Activated CD4-positive, alpha-beta T cell treated with anti-CD3 and anti-CD28 coated beads, Interleukin-2, amount 50 U/mL, for 4 hours (primary cell): ENCODE results near the gene MICAL2.

Source experiments
- DNase-seq, 2 experiments: peaks; one replicate each; pipeline ENCODE4 v3.0.0-alpha.2; 2020

MICAL2 gene, protein sequence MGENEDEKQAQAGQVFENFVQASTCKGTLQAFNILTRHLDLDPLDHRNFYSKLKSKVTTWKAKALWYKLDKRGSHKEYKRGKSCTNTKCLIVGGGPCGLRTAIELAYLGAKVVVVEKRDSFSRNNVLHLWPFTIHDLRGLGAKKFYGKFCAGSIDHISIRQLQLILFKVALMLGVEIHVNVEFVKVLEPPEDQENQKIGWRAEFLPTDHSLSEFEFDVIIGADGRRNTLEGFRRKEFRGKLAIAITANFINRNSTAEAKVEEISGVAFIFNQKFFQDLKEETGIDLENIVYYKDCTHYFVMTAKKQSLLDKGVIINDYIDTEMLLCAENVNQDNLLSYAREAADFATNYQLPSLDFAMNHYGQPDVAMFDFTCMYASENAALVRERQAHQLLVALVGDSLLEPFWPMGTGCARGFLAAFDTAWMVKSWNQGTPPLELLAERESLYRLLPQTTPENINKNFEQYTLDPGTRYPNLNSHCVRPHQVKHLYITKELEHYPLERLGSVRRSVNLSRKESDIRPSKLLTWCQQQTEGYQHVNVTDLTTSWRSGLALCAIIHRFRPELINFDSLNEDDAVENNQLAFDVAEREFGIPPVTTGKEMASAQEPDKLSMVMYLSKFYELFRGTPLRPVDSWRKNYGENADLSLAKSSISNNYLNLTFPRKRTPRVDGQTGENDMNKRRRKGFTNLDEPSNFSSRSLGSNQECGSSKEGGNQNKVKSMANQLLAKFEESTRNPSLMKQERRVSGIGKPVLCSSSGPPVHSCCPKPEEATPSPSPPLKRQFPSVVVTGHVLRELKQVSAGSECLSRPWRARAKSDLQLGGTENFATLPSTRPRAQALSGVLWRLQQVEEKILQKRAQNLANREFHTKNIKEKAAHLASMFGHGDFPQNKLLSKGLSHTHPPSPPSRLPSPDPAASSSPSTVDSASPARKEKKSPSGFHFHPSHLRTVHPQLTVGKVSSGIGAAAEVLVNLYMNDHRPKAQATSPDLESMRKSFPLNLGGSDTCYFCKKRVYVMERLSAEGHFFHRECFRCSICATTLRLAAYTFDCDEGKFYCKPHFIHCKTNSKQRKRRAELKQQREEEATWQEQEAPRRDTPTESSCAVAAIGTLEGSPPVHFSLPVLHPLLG

DNA sequence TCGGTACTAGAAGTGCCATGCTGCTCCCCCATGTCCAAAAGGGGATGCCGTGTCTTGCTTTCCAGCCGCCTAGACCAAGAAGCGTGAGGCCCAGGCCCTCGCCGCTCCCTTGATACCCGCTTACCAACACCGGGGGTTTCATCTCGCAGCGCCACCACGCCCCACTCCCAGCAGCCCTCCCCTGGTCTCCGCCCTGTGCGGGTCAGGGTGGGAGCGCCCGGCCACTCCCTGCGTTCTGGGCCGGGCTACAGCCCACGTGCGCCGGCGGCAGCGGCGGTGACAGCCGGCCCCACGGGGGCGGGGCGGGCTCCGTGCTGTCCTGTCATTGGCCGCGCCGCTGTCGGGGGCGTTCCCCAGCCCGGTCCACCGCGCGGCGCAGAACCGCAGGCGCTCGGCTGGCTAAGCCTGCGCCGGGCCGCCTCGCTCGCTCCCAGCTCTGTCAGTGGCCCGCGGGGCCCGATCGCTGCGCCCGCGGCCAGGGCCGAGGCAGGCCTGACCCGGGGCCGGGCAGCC is at the start of gene MICAL2:
Gene MICAL2, plus strand, starts transcription at position 390 of the 513 bp plus-strand sequence. CDS start 51,566 bp downstream, outside the sequence.
- DNase-seq, result peak; percentile 69 to 72

DNA sequence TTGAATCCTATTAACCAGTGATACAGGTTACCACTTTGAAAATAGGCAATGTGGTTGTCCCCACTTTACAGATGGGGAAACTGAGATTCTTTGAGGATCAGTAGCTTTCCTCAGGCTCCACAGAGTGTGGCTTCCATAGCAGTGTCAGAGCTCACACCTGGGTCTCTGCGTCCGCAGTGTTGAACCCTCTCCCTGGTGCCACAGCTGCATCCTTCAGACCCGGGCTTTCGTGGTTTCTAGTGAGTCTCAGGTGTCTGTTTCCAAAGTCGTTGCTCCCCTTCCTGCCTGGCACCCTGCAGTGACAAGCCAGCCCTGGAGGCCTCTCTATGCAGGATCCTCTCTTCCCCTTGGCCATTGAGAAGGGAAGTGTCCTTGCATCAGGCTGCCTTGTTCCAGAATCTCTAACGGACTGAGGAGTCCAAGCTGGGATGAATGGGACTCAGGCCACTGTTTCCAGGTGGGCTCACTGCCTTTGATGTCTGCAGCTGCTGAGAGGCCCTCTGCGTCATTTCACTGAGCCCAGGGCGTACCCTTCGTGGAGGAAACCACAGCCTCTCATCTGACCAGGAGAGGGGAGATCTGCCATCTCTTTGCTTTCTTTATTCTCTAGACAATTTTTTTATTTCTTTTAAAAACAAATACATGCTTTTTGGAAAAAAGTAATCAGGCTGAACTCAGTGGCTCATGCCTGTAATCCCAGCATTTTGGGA is 48.4 kb upstream of the MICAL2 start:
- DNase-seq, result no peak

DNA sequence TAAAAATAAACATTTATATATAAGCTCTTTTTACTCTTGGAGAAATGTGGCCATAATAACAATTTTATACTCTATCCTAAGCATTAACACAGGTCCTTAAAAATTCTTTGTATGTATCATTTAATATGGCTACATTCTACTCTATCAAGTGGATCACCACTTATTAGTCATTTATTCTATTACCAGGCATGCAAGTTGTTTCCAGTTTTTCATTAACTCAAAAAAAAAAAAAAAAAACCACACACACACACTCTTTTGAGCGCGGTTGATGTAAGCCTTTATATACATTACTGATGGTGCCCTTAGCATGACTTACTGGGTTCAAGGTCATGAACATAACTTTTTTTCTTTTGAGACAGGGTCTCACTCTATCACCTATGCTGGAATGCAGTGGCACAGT is 47.1 kb upstream of the MICAL2 start:
- no peak for DNase-seq

DNA sequence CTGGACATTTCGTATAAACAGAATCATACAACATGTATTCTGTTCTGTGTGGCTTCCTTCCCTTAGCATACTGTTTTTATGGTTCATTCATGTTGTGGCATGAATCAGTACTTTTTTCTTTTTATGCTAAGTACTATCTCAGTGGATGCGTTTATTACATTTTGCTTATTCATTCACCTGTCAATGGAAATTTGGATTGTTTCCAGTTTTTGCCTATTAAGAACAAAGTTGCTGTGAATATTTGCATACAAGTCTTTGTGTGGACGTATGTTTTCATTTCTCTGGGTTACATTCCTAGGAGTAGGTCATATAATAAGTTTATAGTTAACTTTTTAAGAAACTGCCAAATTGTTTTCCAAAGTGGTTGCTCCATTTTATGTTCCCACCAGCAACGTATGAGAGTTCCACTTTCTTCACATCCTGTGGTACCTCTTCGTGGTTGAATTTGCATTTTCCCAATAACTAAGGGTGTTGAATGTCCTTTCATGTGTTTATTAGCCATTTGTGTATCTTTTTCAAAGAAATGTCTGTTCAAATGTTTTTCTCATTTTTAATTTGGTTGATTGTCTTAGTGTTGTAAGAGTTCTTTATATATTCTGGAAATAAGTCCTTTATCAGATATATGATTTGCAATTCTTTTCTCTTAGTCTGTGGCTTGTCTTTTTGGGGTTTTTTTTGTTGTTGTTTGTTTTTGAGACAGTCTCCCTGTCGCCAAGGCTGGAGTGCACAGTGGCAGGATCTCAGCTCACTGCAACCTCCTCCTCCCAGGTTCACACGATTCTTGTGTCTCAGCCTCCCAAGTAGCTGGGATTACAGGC is 46.0 kb upstream of the MICAL2 start:
- DNase-seq, result no peak

DNA sequence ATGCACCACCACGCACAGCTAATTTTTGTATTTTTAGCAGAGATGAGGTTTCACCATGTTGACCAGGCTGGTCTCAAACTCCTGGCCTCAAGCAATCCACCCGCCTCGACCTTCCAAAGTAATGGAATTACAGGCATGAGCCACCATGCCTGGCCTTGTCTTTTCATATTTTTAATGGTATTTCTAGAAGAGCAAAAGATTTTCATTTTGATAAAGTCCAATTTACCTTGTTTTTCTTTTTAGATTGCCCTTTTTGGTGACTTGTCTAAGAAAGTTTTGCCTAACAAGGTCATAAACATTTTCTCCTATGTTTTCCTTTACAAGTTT is 45.5 kb upstream of the MICAL2 start:
- DNase-seq, result no peak

DNA sequence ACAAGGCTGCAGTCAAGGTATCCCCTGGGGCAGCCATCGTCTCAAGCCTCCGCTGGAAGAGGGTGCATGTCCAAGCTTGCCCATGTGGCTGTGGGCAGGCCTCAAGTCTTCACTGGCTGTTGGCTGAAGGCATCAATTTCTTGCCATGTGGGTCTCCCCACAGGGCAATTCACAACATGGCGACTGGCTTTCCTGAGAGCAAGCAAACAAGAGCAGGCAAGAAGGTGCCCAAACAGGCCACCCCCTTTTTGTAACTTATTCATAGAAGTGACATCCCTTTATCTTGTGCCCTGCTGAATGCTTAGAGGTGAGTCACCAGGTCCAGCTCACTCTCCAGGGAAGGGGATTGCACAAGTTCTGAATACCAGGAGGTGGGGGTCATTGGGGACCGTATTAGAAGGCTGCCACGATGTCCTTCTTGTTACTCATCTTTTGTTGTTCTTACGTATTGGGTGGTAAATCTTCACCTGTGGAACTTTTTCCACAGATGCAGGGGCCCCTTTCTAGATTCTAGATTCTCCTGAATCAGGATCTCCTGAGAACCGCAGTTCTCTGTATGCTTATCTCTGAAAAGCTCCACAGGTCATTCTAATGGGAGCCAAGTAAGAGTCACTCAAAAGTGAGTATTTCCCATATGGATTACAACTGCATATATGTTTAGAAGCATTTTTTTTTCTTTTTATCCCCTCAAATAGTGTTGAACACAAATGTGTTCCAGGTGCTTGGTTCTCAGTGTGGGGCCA is 44.2 kb upstream of the MICAL2 start:
- DNase-seq, result no peak

DNA sequence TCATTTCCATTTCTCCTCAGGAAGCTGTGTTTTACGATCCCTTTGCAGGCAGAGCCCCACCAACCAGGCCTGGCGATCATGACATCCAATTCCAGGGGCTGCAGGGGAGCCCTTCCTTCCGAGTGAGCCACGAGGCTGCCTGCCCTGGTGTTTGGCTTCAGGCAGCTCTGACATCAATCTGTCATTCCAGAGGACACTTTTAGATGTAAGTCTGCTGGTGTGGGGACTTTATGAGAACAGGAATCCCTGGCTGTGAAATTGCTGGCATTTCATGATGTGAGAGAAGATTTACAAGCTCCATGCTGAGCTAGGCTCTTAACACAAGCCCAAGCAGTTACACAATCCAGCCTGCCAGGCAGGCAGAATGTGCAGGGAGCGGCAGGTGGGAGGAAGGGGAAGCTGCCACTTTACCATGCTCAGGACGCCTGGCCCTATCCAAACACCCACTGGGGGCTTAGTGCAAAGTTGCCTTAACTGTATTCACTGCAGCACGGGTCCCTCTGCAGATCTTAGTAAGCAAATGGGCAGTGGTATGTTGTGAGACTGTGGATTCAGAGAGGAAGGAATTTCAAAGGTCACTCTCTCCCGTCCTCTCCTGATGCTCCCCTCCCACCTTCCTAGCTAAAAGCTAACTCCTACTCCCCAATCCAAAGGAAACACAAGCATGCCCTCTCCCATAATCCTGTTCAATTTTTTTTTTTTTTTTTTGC is 43.4 kb upstream of the MICAL2 start:
- DNase-seq, result no peak

DNA sequence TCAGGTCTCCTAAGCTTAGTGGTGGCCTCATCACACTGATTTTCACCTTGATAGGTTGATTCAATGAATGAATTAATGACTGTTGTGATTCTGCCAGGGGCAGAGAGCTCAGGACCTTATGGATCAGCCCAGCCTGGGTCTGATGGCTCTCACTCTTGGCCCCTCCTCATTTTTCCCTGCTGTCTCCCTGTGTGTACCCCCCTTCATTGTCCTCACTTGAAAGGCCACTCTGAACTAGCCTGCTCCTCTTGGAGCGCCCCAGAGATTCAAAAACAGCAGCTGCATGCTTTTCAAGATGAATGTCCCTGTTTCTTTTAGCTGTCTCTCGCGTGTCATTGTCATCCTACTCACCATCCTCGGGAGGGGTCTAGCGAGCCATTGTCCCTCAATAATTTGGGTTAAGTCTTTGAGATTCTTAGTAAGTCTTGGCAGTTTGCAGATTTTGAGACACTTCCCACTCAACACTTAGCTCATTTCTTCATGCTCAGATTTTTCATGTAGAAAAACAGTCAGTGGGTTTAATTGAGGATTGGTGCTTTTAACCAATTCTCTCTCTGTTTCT is 42.5 kb upstream of the MICAL2 start:
- no peak for DNase-seq

DNA sequence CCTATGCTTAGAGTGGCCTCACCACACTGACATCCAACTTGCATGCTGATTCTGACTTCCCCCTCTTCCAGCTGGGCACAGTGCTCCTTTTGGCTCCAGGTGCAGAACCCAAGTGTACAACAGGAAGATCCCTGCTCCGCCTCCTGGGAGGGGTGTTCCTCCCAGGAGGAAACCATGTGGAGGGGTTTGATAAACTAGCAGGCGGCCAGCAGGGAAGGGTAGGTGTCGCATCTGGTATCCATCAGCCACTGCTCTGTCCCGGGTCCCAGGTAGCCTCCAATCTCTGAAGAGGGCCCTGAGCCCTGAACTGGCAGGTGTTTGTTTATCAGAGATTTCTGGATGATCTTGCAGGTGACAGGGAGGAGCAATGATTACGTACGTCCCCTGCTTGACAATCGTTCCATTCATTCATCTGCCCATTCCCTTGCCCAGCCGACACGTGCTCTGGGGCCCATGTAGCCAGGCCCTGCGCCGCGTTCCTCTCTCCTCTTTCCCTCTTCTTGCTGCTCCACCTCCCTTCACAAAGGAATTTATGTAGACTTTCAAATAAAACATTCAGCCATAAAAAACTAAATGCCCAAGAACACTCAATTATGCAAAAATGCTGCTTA is 41.2 kb upstream of the MICAL2 start:
- DNase-seq, result no peak

DNA sequence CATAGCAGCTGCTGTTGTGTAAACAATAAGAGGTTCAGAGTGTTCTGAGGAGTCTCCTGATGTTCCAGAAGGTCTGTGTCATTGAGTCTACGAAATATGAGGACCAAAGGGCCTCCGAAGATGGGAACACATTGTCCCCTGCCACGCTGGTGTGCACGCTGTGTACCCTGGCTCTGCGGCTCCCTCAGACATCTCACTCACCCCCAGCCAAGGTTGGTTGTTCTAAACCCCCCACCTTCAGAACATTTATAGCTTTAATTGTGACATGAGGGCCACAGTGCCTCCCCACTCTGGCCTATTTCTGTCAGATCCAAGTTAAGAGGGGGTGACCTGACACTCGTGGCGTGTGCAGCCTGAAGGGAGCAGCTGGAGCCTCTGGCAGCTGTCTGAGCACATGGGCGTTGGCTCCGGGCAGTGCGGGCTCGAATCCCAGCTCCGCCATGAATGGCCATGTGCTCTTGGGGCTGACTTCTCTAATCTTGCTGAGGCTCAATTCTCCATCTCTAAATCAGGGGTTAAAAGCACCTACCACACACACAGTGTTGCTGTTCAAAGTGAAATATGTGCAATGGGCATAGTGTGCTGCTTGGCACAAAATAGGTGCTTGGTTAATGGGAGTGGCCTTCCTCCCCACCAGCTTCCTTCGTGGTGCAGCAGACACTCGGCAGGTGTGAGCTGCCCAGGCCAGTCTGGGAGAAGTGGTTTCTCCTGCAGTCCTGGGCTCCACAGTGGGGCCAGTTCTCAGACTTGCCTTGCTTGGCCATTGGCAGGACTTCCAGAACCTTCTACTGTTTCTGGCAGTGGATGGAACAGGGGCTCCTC is 39.7 kb upstream of the MICAL2 start:
- DNase-seq, result no peak

DNA sequence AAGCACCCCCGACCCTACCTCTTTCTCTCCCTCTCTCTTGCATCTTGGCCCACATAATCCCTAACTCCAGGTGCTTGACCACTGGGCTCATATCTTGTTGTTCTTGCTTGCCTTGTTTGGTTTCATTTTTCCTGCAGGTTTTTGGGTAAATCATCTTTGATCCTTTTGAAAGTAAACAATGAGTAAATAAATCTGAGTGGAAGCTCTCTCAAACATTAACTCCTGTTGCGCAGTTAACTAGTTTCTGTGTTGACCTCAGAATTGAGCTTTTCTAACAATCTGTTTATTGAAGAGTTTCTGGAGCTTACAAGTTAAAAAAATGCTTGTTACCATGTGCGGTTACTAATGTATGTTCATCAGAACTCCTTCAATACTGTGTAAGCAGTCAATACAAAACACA is 38.8 kb upstream of the MICAL2 start:
- no peak for DNase-seq

DNA sequence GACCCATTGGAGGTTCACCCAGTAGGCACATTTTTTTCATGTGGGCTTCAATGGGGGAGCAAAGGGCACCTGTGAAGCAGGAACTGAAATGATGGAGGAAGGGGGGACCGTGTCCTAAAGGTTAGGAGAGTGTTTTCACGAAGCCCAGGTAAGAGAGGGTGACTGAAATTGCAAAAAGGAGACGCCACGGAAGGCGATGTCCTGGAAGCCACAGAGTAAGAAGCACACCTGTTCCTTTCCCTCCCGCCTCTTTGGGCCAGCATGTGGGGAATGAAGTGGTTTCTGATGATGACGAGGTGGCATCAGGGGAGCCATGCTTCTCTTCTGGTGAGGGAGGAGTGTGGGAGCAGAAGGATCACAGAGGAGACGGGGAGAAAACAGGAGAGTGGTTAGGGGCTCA is 37.0 kb upstream of the MICAL2 start:
- DNase-seq, result no peak

DNA sequence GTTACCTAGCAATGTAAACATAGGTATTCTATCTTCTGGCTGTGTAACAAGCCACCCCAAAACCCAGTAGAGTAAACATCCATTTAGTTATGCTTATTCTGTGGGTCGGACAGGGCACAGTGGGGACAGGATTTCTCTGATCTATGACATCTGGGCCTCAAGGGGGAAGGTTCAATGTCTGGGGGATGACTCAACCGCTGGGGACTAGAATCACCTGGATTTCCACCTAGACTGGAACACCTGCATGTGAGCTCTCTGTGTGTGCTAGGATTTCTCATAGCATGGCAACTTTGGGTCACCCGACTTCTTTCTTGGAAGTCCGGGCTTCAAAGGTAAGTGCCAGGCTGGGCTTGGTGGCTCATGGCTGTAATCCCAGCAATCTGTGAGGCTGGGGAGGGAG is 36.5 kb upstream of the MICAL2 start:
- DNase-seq, result no peak

DNA sequence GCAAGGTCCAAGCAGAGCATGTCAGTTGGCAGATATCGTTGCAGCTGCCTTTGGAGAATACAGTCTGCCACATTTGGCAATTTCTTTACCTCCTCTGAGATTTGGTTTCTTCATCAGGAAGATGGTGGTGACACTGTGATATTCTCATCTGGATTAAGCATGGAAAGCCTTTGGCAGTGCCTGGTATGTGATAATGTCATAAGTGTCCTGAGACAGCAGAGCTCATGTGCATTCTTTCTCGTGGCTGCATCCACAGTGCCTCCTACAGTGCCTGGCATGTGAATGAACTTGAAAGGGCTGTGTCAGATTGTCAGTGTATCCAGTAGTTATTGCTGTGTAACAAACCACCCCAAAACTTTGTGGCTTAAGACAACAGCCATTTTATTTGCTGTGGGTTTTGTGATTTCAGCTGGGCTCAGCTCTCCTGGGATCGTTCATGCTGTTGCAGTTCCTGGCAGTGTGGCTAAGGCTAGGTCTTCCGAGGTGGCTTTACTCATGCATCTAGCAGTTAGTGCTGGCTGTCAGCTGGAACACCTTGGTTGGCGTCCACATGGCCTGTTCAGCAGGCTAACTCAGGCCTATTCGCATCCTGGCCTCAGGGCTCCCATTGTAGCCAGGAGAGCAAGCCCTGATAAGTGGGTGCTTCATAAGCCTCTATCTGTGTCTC is 35.7 kb upstream of the MICAL2 start:
- DNase-seq, result no peak

DNA sequence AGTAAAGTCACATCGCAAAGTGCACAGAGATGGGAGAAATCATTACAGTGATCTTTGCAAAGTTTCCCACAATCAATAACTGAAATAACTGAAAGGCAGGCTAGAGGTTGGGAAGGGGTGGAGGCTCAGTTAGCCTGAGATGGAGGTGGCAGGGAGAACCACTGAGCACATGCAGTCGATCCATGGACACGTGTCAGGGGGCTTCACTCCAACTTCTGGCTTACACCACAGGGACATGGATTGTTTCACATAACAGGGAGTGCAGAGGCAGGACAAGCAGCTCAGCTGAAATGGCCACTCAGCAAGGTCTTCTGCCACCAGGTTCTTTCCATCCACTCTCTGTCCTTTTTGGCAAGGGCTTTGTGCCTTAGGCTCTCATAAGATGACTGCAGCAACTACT is 35.1 kb upstream of the MICAL2 start:
- no peak for DNase-seq

DNA sequence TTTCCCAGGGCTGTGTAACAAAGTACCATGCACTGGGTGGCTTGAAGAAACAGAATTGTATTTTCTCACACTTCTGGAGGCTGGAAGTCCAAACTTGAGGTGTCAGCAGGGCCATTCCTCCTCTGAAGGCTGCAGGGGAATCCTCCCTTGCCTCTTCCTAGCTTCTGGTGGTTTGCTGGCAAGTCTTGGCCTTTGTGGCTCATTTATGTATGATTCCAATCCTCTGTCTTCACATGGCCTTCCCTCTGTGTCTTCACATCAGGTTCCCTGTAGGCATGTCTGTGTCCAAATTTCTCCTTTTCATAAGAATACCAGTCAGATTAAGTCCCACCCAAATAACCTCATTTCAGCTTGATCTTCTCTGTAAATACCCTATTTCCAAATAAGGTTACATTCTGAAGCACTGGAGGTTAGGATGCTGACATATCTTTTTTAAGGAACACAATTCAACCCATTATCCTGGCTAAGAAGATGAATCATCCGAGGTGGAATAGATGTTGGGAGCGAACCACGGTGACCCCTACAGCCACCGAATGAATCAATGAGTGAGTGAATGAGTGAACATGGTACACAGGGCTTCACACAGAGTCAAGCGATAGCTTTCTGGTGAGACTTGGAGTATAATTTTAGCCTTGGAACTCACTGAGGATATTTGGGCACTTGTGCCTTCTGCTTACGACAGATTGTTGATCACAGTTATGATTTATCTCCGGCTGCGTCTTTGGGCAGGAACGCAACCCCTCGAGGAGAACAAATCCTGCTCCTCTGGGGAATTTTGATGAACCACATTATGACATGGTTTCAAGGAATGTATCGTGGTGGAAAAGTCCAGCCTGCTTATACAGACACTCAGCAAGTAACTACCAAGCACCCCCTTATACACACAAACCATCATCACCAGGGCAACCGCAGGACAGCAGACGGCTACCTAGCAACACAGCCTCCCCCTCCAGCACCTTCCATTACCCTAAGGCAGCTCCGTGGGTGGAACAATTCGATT is 34.3 kb upstream of the MICAL2 start:
- DNase-seq, result no peak
